ENCODE measurements around the gene SLC25A13.

GRCh38 chr7:96330193-96330592, 8.3 kb upstream of the SLC25A13 start:
- TF ChIP-seq CTCF (IDR thresholded peaks at IDR 0.05; ENCODE audit: insufficient read depth, low read length) (no peak), POLR2AphosphoS5 (IDR thresholded peaks at IDR 0.05; ENCODE audit: low read depth) (no peak), REST (IDR thresholded peaks at IDR 0.05; ENCODE audit: insufficient replicate concordance, low read depth) (no peak), GABPA (IDR thresholded peaks at IDR 0.05; ENCODE audit: low read depth) (no peak)

All from HL-60 (cell line).